ENCODE results near the gene ZNF549. TPM values are rescaled to one million over a fixed set of nuclear protein-coding genes. Genes with fewer than 3 reads are reported as not detected.

ZNF549 gene
- total and polyA plus RNA-seq, 8 donors, result 1.2 to 15.2 (median 3.6) TPM

DNA sequence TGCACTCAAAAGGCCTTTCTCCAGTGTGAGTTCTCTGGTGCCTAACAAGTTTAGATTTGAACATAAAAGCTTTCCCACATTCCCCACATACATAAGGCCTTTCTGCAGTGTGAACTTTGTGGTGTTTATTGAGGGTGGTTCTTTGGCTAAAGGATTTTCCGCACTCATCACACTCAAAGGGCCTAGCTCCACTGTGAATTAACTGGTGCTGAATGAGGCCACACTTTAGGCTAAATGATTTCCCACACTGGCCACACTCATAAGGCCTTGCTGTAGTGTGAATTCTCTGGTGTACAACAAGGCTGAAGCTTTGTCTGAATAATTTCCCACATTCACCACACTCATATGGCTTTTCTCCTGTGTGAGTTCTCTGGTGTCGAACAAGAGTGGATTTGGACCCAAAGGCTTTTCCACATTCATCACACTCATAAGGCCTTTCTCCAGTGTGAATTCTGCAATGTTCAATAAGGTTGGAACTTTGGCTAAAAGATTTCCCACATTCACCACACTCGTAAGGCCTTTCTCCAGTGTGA is 45.3 kb downstream of the ZNF549 start:
- Histone ChIP-seq H3K4me1 (peaks cover 0 to 2% (median under 1%) of the 10 kb centered on the region in 4 donors), H3K27me3 (no peaks in the 10 kb centered on the region), H3K36me3 (peaks cover 37 to 73% (median 57%) of the 10 kb centered on the region in 4 donors), H3K4me3 (no peak overlapping the region), H3K27ac (no peak overlapping the region), H3K9me3 (peaks cover 79 to 100% (median 99%) of the 10 kb centered on the region in 4 donors)
- 95 to 99% (median 98%) methylated on average over 3 of the region's 3 CpGs for WGBS, 5 donors
- intact Hi-C loops (cut with DNase I; ENCODE audit: low total_unique reads), result no loop called here
- no peak for DNase-seq
- TF ChIP-seq POLR2A (IDR thresholded peaks at IDR 0.05) (no peak), POLR2AphosphoS5 (IDR thresholded peaks at IDR 0.05) (no peak), EP300 (IDR thresholded peaks at IDR 0.05) (no peak)
- TF ChIP-seq, protein P1, sequence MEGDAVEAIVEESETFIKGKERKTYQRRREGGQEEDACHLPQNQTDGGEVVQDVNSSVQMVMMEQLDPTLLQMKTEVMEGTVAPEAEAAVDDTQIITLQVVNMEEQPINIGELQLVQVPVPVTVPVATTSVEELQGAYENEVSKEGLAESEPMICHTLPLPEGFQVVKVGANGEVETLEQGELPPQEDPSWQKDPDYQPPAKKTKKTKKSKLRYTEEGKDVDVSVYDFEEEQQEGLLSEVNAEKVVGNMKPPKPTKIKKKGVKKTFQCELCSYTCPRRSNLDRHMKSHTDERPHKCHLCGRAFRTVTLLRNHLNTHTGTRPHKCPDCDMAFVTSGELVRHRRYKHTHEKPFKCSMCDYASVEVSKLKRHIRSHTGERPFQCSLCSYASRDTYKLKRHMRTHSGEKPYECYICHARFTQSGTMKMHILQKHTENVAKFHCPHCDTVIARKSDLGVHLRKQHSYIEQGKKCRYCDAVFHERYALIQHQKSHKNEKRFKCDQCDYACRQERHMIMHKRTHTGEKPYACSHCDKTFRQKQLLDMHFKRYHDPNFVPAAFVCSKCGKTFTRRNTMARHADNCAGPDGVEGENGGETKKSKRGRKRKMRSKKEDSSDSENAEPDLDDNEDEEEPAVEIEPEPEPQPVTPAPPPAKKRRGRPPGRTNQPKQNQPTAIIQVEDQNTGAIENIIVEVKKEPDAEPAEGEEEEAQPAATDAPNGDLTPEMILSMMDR (IDR thresholded peaks at IDR 0.05), result no peak

DNA sequence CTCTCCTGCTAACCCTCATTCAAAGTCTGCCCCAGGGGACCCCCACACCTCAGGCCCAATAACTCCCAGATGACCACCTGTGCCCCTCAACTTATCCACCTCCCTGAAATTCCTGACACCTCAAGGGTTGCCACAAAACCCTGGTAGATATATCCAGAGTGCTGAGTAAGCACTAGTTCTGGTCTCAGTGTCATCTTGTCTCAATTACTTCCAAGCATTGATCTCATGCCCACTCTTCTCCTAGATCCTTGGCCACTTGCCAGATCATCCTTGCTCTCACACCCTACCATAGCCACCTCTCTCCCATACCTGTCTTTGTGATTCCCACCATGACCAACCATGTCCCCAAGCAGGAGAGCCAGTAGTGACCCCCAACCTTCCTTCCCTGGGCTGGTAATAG is 49.5 kb downstream of the ZNF549 start:
- H3K4me1 ChIP-seq, result peaks cover 6 to 18% (median 14%) of the 10 kb centered on the region in 4 donors
- H3K27me3 ChIP-seq, result no peaks in the 10 kb centered on the region
- peaks cover 37 to 59% (median 53%) of the 10 kb centered on the region in 4 donors for H3K36me3 ChIP-seq
- no peak overlapping the region for H3K27ac ChIP-seq
- H3K9me3 ChIP-seq, result peaks cover 48 to 67% (median 63%) of the 10 kb centered on the region in 4 donors
- intact Hi-C loops (cut with DNase I; ENCODE audit: low total_unique reads), result no loop called here
- no peak overlapping the region for H3K4me3 ChIP-seq
- TF ChIP-seq POLR2AphosphoS5 (IDR thresholded peaks at IDR 0.05) (no peak), EP300 (IDR thresholded peaks at IDR 0.05) (no peak), POLR2A (IDR thresholded peaks at IDR 0.05) (no peak)
- TF ChIP-seq, protein P1 (IDR thresholded peaks at IDR 0.05), result no peak
- no peak for DNase-seq

DNA sequence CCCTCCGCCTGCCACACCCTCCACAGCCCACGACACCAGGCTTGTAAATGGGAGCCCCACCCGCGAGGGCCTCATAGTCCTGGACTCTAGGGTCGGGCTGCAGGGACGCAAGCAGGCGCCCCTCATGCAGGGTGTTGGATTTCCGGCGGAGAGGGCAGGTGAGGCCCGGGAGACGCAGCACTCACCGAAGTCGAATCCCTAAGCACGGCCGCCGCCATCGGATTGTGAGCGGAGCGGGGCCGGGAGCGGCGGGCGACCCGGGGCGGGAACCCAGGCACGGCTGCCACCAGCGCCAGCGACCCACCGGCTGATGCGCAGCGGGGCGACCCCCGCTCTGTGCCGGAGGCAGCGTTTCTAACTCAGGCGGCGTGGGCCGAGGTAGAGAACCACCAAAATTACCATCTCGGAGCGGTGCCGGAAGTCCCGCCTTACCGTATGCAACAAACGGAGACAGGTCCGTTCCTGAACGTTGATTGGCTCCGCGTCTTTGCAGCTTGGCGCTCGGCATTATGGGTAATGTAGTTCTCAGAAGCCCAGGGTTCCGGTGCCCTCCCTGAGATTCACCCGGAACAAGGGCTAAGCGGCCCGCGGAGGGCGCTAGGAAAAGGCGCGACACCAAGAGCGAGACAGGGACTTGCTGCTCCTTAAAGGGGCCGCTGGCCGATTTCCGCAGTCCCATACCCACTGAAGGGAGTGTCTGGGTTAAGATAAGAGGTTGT is 51.5 kb downstream of the ZNF549 start, which contains the start of gene ZNF416:
ZNF416 (minus strand) TSS at position 425 of the 719 bp plus-strand sequence; CDS start at position 218, 207 bp downstream.
- intact Hi-C loops (cut with DNase I; ENCODE audit: low total_unique reads), result no loop called here
- H3K9me3 ChIP-seq, result peaks cover 33 to 67% (median 54%) of the 10 kb centered on the region in 4 donors
- 0 to 1% (median 1%) methylated on average over 37 to 62 of the region's 62 CpGs for WGBS, 5 donors

DNA sequence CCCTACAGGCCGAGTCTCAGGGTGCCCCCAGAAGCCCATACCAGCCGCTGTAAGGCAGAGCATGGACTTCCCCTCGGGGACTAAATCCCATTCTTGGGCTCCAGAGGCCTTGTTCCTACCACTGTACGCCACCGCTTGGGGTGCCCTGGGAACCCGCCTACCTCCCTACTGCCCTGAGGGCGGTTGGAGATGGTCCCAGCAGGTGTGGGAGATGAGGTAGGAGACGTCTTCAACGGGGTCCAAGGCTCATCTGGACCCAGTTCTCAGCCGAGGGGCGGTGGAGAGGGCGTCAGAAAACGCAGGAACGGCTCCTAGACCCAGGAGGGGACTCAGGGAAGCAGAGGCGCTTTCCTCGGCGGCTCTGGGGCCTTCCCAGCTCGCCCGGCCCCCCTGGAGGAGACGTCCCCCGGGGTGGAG is 56.0 kb downstream of the ZNF549 start:
- intact Hi-C loops (cut with DNase I; ENCODE audit: low total_unique reads), result no loop called here
- Histone ChIP-seq H3K27ac (no peak overlapping the region), H3K36me3 (peaks cover 0 to 22% (median 9%) of the 10 kb centered on the region in 4 donors), H3K9me3 (peaks cover 4 to 70% (median 45%) of the 10 kb centered on the region in 4 donors), H3K27me3 (peaks cover 0 to 9% (median 6%) of the 10 kb centered on the region in 3 donors), H3K4me1 (peaks cover 7 to 31% (median 25%) of the 10 kb centered on the region in 4 donors), H3K4me3 (peak overlapping the region; percentile 50 to 76 (median 65))
- DNase-seq, result no peak
- TF ChIP-seq EP300 (IDR thresholded peaks at IDR 0.05) (no peak), POLR2A (IDR thresholded peaks at IDR 0.05) (no peak), POLR2AphosphoS5 (IDR thresholded peaks at IDR 0.05) (no peak)
- TF ChIP-seq, protein P1 (IDR thresholded peaks at IDR 0.05), result no peak
- WGBS, 5 donors, result 37 to 45% (median 45%) methylated on average over 16 to 21 of the region's 21 CpGs

More for the DNA sequence above, 51.5 kb downstream of the ZNF549 start, which contains the start of gene ZNF416:
- no peak for TF ChIP-seq EP300 (IDR thresholded peaks at IDR 0.05)
- peak; percentile 22 to 84 (median 60) for TF ChIP-seq POLR2AphosphoS5 (IDR thresholded peaks at IDR 0.05)
- TF ChIP-seq POLR2A (IDR thresholded peaks at IDR 0.05), result no peak
- TF ChIP-seq, protein P1 (IDR thresholded peaks at IDR 0.05), result peak in 1 of 7 experiments; percentile 29
- peak within 1 kb of the TSS; percentile 82 to 100 (median 93) for H3K4me3 ChIP-seq
- peaks cover 11 to 25% (median 20%) of the 10 kb centered on the region in 4 donors for H3K4me1 ChIP-seq
- peaks cover 24 to 40% (median 33%) of the 10 kb centered on the region in 4 donors for H3K36me3 ChIP-seq
- peak within 1 kb of the TSS; percentile 24 to 84 (median 70) for H3K27ac ChIP-seq
- peaks cover 0 to 7% (median 5%) of the 10 kb centered on the region in 3 donors for H3K27me3 ChIP-seq
- DNase-seq, result peak; percentile 97 to 100
